ENCODE measurements around the gene PIEZO2.

The PIEZO2 gene

DNA sequence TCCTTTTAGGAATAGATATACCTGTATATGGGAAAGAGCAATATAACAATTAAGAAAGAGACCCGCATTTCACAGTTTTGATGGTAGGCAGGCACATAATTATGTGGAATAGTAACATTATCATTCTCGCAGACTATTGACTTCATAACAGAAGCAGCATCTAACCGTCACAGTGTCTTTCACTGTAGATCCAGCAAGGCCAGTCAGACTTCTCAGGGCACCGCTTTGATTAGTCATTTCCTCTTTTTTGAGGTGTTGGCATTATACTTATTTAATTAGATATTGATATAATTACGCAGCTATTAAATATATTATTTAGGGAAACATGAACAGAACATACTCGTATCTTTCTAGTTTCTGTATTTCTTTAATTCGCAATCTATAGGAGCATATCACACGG, 447.2 kb downstream of the PIEZO2 start:
- no peak overlapping the region for H3K4me2 ChIP-seq
- H3K9ac ChIP-seq = no peak overlapping the region
- H3K36me3 ChIP-seq = no peaks in the 10 kb centered on the region
- no peak overlapping the region for H3K4me3 ChIP-seq
- H4K20me1 ChIP-seq = no peaks in the 10 kb centered on the region
- no peak overlapping the region for H3K27ac ChIP-seq
- no peak for TF ChIP-seq Cebpa-rat (IDR thresholded peaks at IDR 0.05)
- no peaks in the 10 kb centered on the region for H3K27me3 ChIP-seq
- no peaks in the 10 kb centered on the region for H3K9me3 ChIP-seq
- H3K4me1 ChIP-seq = no peaks in the 10 kb centered on the region

DNA sequence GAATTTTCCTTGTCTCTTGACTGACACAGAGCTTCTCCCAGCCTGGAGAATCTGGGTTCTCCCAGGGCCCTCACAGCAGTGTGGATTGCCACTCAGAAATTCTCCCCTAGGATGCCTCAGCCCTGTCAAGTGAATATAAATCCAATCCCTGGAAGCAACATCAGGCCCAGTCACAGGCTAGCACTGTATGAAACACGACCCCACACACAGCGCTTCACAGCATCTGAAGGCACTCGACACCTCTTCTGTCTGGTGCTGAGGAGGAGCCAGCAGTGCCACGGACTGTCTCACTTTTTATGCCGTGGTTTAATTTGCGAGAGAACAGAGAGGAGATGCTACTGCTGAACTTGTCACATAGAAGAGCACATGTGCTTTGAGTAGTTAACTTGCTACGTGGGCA, 459.0 kb downstream of the PIEZO2 start:
- TF ChIP-seq Cebpa-rat (IDR thresholded peaks at IDR 0.05) = no peak
- Histone ChIP-seq H3K9me3 (no peaks in the 10 kb centered on the region), H3K4me3 (no peak overlapping the region), H3K4me2 (no peak overlapping the region), H3K4me1 (no peaks in the 10 kb centered on the region), H3K27ac (no peak overlapping the region), H3K36me3 (no peaks in the 10 kb centered on the region), H4K20me1 (no peaks in the 10 kb centered on the region), H3K27me3 (no peaks in the 10 kb centered on the region), H3K9ac (no peak overlapping the region)

DNA sequence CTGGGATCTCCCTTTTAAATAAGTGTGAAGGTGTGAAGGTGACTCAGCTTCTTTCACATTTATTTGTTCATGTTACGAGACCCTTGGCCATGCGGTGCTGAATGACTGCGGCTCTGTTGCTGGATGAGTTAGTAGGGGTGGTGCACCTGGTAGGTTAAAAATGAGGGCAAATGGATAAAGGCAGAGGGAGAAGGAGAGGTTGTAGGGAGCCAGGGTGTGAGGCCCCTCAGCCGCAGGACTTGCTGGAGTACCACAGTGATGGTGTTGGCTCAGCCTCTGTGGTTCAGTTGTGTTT, 459.4 kb downstream of the PIEZO2 start:
- H3K36me3 ChIP-seq = no peaks in the 10 kb centered on the region
- no peaks in the 10 kb centered on the region for H4K20me1 ChIP-seq
- H3K9me3 ChIP-seq = no peaks in the 10 kb centered on the region
- no peak overlapping the region for H3K27ac ChIP-seq
- no peaks in the 10 kb centered on the region for H3K27me3 ChIP-seq
- no peak overlapping the region for H3K4me2 ChIP-seq
- no peaks in the 10 kb centered on the region for H3K4me1 ChIP-seq
- H3K9ac ChIP-seq = no peak overlapping the region
- TF ChIP-seq Cebpa-rat (IDR thresholded peaks at IDR 0.05) = no peak
- H3K4me3 ChIP-seq = no peak overlapping the region

GRCh38 chr18:10689236-10690034, 459.9 kb downstream of the PIEZO2 start:
- Histone ChIP-seq H4K20me1 (no peaks in the 10 kb centered on the region), H3K27me3 (no peaks in the 10 kb centered on the region), H3K9ac (no peak overlapping the region), H3K27ac (no peak overlapping the region), H3K36me3 (no peaks in the 10 kb centered on the region), H3K9me3 (no peaks in the 10 kb centered on the region), H3K4me2 (no peak overlapping the region), H3K4me3 (no peak overlapping the region), H3K4me1 (no peaks in the 10 kb centered on the region)
- no peak for TF ChIP-seq Cebpa-rat (IDR thresholded peaks at IDR 0.05)

GRCh38 chr18:10688766-10689165, 460.6 kb downstream of the PIEZO2 start:
- H3K27ac ChIP-seq = no peak overlapping the region
- TF ChIP-seq Cebpa-rat (IDR thresholded peaks at IDR 0.05) = no peak
- no peaks in the 10 kb centered on the region for H3K4me1 ChIP-seq
- H3K4me3 ChIP-seq = no peak overlapping the region
- H3K36me3 ChIP-seq = no peaks in the 10 kb centered on the region
- H3K9me3 ChIP-seq = no peaks in the 10 kb centered on the region
- no peaks in the 10 kb centered on the region for H4K20me1 ChIP-seq
- no peaks in the 10 kb centered on the region for H3K27me3 ChIP-seq
- H3K4me2 ChIP-seq = no peak overlapping the region
- H3K9ac ChIP-seq = no peak overlapping the region

DNA sequence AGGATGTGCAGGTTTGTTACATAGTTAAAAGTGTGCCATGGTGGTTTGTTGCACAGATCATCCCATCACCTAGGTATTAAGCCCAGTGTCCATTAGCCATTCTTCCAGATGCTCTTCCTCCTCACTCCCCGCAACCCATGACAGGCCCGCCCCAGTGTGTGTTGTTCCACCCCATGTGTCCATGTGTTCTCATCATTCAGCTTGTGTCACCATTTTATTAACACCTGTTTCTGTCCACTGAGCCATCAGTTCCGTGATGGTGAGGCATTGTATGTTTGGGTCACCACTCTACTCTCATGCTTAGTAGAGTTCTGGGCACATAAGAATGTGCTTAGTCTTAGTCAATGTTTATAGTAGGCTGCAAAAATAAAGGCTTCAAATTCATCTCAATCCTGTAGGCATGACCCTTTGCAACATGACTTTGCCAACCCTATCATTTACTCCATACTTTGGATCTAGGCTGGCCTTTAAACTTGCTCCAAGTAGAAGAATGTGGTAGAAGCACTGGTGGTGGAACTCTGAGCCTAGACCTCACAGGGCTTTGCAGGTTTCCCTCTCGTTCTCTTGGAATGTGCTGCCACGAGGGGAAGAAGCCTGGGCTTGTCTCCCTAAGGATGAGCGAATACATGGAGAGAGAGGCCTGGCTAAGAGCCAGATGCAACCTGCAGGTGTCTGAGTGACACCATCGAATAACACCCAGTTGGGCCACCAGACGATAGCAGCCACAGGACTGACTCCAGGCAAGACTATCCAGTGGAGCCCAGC, 462.0 kb downstream of the PIEZO2 start:
- Histone ChIP-seq H3K4me1 (no peaks in the 10 kb centered on the region), H3K27me3 (no peaks in the 10 kb centered on the region), H4K20me1 (no peaks in the 10 kb centered on the region), H3K36me3 (no peaks in the 10 kb centered on the region), H3K4me3 (no peak overlapping the region), H3K9me3 (no peaks in the 10 kb centered on the region), H3K4me2 (no peak overlapping the region), H3K9ac (no peak overlapping the region), H3K27ac (no peak overlapping the region)
- no peak for TF ChIP-seq Cebpa-rat (IDR thresholded peaks at IDR 0.05)

GRCh38 chr18:10686308-10686707, 463.1 kb downstream of the PIEZO2 start:
- Histone ChIP-seq H3K27me3 (no peaks in the 10 kb centered on the region), H3K4me1 (no peaks in the 10 kb centered on the region), H3K27ac (no peak overlapping the region), H3K4me3 (no peak overlapping the region), H3K4me2 (no peak overlapping the region), H4K20me1 (no peaks in the 10 kb centered on the region), H3K9ac (no peak overlapping the region), H3K36me3 (no peaks in the 10 kb centered on the region), H3K9me3 (no peaks in the 10 kb centered on the region)
- no peak for TF ChIP-seq Cebpa-rat (IDR thresholded peaks at IDR 0.05)

GRCh38 chr18:10685484-10685883, 463.9 kb downstream of the PIEZO2 start:
- no peak overlapping the region for H3K4me2 ChIP-seq
- no peaks in the 10 kb centered on the region for H3K9me3 ChIP-seq
- H3K4me1 ChIP-seq = no peaks in the 10 kb centered on the region
- no peaks in the 10 kb centered on the region for H4K20me1 ChIP-seq
- no peak overlapping the region for H3K4me3 ChIP-seq
- no peak overlapping the region for H3K9ac ChIP-seq
- H3K27me3 ChIP-seq = no peaks in the 10 kb centered on the region
- no peak for TF ChIP-seq Cebpa-rat (IDR thresholded peaks at IDR 0.05)
- no peak overlapping the region for H3K27ac ChIP-seq
- no peaks in the 10 kb centered on the region for H3K36me3 ChIP-seq

GRCh38 chr18:10682368-10682714, 467.0 kb downstream of the PIEZO2 start:
- Histone ChIP-seq H3K4me3 (no peak overlapping the region), H3K9me3 (no peaks in the 10 kb centered on the region), H3K36me3 (no peaks in the 10 kb centered on the region), H3K4me2 (no peak overlapping the region), H3K27ac (no peak overlapping the region), H3K4me1 (no peaks in the 10 kb centered on the region), H3K9ac (no peak overlapping the region), H3K27me3 (no peaks in the 10 kb centered on the region), H4K20me1 (no peaks in the 10 kb centered on the region)
- TF ChIP-seq Cebpa-rat (IDR thresholded peaks at IDR 0.05) = no peak

DNA sequence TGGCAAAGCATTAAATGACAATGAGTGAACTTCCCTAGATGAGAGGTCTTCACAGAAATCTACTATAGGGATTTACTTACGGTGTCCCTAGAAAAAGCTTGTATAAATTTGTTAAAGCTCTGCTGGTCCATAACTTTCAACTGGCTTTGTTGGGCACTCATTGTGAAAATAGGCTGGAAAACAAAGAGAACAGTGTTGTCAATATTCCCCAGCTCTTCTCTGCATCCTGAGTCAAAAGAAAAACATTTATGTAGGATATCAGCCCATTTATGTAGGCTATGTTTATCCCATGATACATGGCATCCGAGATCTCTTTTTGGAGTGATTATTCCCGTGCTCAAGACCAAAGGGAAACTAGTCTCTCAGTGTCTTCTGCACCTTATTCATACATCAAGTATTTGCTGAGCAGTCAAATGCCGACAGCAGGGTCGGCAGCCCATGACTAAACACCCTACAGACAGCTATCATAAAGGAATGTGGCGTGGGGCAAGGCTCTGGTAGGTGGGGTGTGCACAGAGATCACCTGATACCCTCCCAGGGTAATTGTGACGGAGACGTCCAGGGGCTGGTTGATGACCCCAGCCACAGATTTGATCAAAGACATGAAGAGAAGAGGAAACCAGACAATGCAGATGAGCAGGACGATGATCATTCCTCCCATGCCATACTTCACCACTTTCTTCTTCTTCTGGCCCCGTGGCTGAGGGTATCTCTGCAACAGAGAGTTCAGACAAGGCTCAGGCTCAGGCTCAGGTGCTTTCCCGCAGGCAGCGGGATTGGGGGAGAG, 467.6 kb downstream of the PIEZO2 start:
- Histone ChIP-seq H3K4me1 (no peaks in the 10 kb centered on the region), H3K9ac (no peak overlapping the region), H3K4me3 (no peak overlapping the region), H3K4me2 (no peak overlapping the region), H4K20me1 (no peaks in the 10 kb centered on the region), H3K36me3 (no peaks in the 10 kb centered on the region), H3K9me3 (no peaks in the 10 kb centered on the region), H3K27me3 (no peaks in the 10 kb centered on the region), H3K27ac (no peak overlapping the region)
- no peak for TF ChIP-seq Cebpa-rat (IDR thresholded peaks at IDR 0.05)
